ENCODE data around the gene C9orf78.

The C9orf78 gene

GRCh38 chr9:129879103-129879699 lies 44.1 kb upstream of the C9orf78 start:
- no peak for DNase-seq (ENCODE audit: low read depth)
- no peak for TF ChIP-seq CTCF (IDR thresholded peaks at IDR 0.05; ENCODE audit: low read depth, low read length, missing control alignments)

GRCh38 chr9:129878291-129878690 lies 43.2 kb upstream of the C9orf78 start:
- no peak overlapping the region for H3K4me3 ChIP-seq (ENCODE audit: low read depth, low read length)
- no peak for DNase-seq (ENCODE audit: low read depth)
- in situ Hi-C loops (cut with HindIII; ENCODE audit: low sequenced_read_pairs) = no loop called here
- TF ChIP-seq CTCF (IDR thresholded peaks at IDR 0.05; ENCODE audit: low read depth, low read length, missing control alignments) = no peak

More at GRCh38 chr9:129879103-129879699, 44.1 kb upstream of the C9orf78 start:
- in situ Hi-C loops (cut with HindIII; ENCODE audit: low sequenced_read_pairs) = no loop called here
- no peak overlapping the region for H3K4me3 ChIP-seq (ENCODE audit: low read depth, low read length)

GRCh38 chr9:129876815-129877214 lies 41.7 kb upstream of the C9orf78 start:
- no peak for TF ChIP-seq CTCF (IDR thresholded peaks at IDR 0.05; ENCODE audit: low read depth, low read length, missing control alignments)
- H3K4me3 ChIP-seq (ENCODE audit: low read depth, low read length) = no peak overlapping the region
- in situ Hi-C loops (cut with HindIII; ENCODE audit: low sequenced_read_pairs) = no loop called here
- DNase-seq (ENCODE audit: low read depth) = no peak

GRCh38 chr9:129875687-129876395 lies 40.8 kb upstream of the C9orf78 start:
- TF ChIP-seq CTCF (IDR thresholded peaks at IDR 0.05; ENCODE audit: low read depth, low read length, missing control alignments) = no peak
- no peak overlapping the region for H3K4me3 ChIP-seq (ENCODE audit: low read depth, low read length)
- in situ Hi-C loops (cut with HindIII; ENCODE audit: low sequenced_read_pairs) = no loop called here
- DNase-seq (ENCODE audit: low read depth) = no peak

- in situ Hi-C loops (cut with HindIII; ENCODE audit: low sequenced_read_pairs) = no loop called here
- DNase-seq (ENCODE audit: low read depth) = no peak
- no peak overlapping the region for H3K4me3 ChIP-seq (ENCODE audit: low read depth, low read length)
- TF ChIP-seq CTCF (IDR thresholded peaks at IDR 0.05; ENCODE audit: low read depth, low read length, missing control alignments) = peak; percentile 10
Observed at GRCh38 chr9:129875181-129875611, 40.1 kb upstream of the C9orf78 start.

- no peak for TF ChIP-seq CTCF (IDR thresholded peaks at IDR 0.05; ENCODE audit: low read depth, low read length, missing control alignments)
- in situ Hi-C loops (cut with HindIII; ENCODE audit: low sequenced_read_pairs) = no loop called here
- DNase-seq (ENCODE audit: low read depth) = no peak
- no peak overlapping the region for H3K4me3 ChIP-seq (ENCODE audit: low read depth, low read length)
Observed at GRCh38 chr9:129874261-129875101, 39.4 kb upstream of the C9orf78 start.
